Measurements from ENCODE around the gene RTN4RL2. TPM values are rescaled to one million over a fixed set of nuclear protein-coding genes. Genes with fewer than 3 reads are reported as not detected.

Gene RTN4RL2
- polyA plus RNA-seq, 1 donor from 2014 or later = 0.66 TPM

- Histone ChIP-seq H3K4me3 (ENCODE audit: low read length) (no peak overlapping the region), H4K20me1 (ENCODE audit: insufficient read depth) (no peaks in the 10 kb centered on the region), H2AFZ (ENCODE audit: low read depth, low read length) (no peak overlapping the region), H3F3A (ENCODE audit: insufficient read depth, low read length, poor library complexity, severe bottlenecking) (no peaks in the 10 kb centered on the region), H3K9me2 (ENCODE audit: insufficient read depth, low read length) (no peaks in the 10 kb centered on the region), H3K79me2 (replicated peaks; ENCODE audit: insufficient read depth, low read length) (no peaks in the 10 kb centered on the region), H3K4me2 (ENCODE audit: low read length) (no peak overlapping the region), H3K27ac (ENCODE audit: low read length) (no peak overlapping the region), H3K27me3 (ENCODE audit: insufficient read depth, low read depth, low read length) (no peaks in the 10 kb centered on the region), H3K36me3 (ENCODE audit: insufficient read depth, low read length) (no peaks in the 10 kb centered on the region), H3K9ac (ENCODE audit: low read length) (no peak overlapping the region), H3K9me3 (ENCODE audit: low read length) (no peaks in the 10 kb centered on the region)
- TF ChIP-seq REST (IDR thresholded peaks at IDR 0.05; ENCODE audit: borderline replicate concordance) (no peak), SMC3 (conservative IDR thresholded peaks at IDR 0.05; ENCODE audit: poor library complexity) (no peak), CTCF (IDR thresholded peaks at IDR 0.05; ENCODE audit: poor library complexity, severe bottlenecking) (no peak), TAF1 (IDR thresholded peaks at IDR 0.05; ENCODE audit: low read depth) (no peak), EP300 (conservative IDR thresholded peaks at IDR 0.05; ENCODE audit: poor library complexity, severe bottlenecking) (no peak), RAD21 (conservative IDR thresholded peaks at IDR 0.05) (no peak), EZH2 (IDR thresholded peaks at IDR 0.05; ENCODE audit: borderline replicate concordance, insufficient read depth, low read length, poor library complexity, severe bottlenecking) (no peak), POLR2AphosphoS5 (IDR thresholded peaks at IDR 0.05) (no peak), MXI1 (conservative IDR thresholded peaks at IDR 0.05; ENCODE audit: poor library complexity, severe bottlenecking) (no peak)
Observed at GRCh38 chr11:57467508-57468157, 7.3 kb downstream of the RTN4RL2 start.

GRCh38 chr11:57468276-57468675 lies 7.9 kb downstream of the RTN4RL2 start:
- Histone ChIP-seq H2AFZ (ENCODE audit: low read depth, low read length) (no peak overlapping the region), H3K9me3 (ENCODE audit: low read length) (no peaks in the 10 kb centered on the region), H4K20me1 (ENCODE audit: insufficient read depth) (no peaks in the 10 kb centered on the region), H3F3A (ENCODE audit: insufficient read depth, low read length, poor library complexity, severe bottlenecking) (no peaks in the 10 kb centered on the region), H3K4me2 (ENCODE audit: low read length) (no peak overlapping the region), H3K27me3 (ENCODE audit: insufficient read depth, low read depth, low read length) (no peaks in the 10 kb centered on the region), H3K4me3 (ENCODE audit: low read length) (no peak overlapping the region), H3K79me2 (replicated peaks; ENCODE audit: insufficient read depth, low read length) (no peaks in the 10 kb centered on the region), H3K36me3 (ENCODE audit: insufficient read depth, low read length) (no peaks in the 10 kb centered on the region), H3K27ac (ENCODE audit: low read length) (no peak overlapping the region), H3K9me2 (ENCODE audit: insufficient read depth, low read length) (no peaks in the 10 kb centered on the region), H3K9ac (ENCODE audit: low read length) (no peak overlapping the region)
- TF ChIP-seq CTCF (IDR thresholded peaks at IDR 0.05; ENCODE audit: poor library complexity, severe bottlenecking) (no peak), POLR2AphosphoS5 (IDR thresholded peaks at IDR 0.05) (no peak), EP300 (conservative IDR thresholded peaks at IDR 0.05; ENCODE audit: poor library complexity, severe bottlenecking) (no peak), REST (IDR thresholded peaks at IDR 0.05; ENCODE audit: borderline replicate concordance) (no peak), RAD21 (conservative IDR thresholded peaks at IDR 0.05) (no peak), MXI1 (conservative IDR thresholded peaks at IDR 0.05; ENCODE audit: poor library complexity, severe bottlenecking) (no peak)
